Right hindlimb (tissue), 1 donor: ENCODE data around the gene NDUFAF5.

Source experiments
- DNase-seq: peaks from one replicate; pipeline ENCODE4 v3.0.0-alpha.2; 2018

NDUFAF5 gene

DNA sequence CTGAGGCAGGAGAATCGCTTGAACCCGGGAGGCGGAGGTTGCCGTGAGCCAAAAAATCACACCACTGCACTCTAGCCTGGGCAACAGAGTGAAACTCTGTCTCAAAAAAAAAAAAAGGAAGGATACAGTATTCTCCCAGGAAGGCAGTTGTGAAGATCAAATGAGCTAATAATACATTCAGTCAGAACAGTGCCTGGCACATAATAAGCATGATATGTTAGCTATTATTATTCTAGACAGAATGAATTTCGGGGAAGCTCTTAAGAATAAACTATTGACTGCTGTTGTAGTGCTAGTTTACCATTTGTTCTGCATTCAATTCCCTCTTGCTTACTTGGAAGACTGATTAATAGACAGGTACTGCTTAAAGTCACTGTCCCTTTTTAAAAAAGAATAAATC lies 40.6 kb downstream of the NDUFAF5 start:
- no peak for DNase-seq

DNA sequence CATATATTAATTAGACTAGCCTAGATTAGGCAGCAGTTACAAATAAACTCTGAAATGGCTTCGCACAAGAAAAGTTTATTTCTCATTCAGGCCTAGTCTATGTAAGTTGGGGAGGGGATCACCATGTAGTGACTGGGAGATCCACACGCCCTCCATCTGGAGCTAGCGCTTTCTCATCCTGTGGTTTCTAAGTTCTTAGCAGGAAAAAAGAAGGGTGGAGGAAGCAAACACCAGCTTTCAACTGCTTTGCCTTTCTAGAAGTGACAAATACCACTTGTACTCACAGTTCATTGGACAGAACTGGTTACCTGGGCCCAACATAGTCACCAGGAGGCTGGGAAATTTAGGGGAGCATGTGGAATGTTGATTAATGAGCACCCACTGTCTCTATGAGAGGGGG lies 46.6 kb downstream of the NDUFAF5 start:
- DNase-seq: no peak

DNA sequence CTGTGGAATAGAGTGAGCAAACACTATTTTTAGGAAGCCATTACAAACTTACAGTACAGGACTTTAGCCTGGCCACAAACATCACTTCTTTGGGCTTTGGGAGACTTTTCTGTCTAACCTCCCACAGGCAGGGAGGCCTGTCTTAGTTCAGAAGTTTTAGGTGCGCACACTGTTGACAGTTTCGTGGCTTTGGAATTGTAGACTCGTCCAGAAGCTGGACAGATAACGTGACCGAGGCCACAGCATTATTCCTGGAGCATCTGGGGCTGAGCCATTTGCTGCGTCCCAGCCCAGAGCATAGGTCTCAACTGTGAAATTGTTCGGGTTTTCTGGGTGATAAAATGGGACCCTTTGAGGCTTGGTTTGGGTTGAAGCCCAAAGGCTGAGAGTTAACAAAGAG lies 53.8 kb downstream of the NDUFAF5 start:
- no peak for DNase-seq

DNA sequence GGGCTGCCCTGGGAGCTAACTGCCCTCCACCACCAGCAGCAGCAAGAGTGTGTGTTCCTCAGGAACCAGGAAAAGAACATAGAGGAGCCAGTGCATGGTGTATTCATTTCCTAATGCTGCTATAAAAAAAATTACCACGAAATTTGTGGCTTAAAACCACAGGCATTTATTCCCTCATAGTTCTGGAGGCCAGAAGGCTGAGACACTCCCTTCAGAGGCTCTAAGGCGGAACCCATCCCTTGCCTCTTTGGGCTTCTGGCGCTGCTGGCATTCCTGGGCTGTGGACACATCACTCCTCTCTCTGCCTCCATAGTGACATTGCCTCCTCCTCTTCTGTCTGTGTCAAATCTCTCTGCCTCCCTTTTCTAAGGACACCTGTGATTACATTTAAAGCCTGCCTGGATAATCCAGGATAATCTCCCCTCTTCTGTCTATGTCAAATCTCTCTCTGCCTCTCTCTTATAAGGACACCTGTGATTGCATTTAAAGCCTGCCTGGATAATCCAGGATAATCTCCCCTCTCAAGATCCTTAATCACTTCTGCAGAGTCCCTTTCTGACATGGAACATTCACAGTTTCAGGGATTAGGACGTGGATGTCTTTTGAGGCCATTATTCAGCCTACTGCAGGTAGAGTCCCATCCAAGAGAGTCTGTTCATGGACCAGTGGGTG lies 54.7 kb downstream of the NDUFAF5 start:
- no peak for DNase-seq

DNA sequence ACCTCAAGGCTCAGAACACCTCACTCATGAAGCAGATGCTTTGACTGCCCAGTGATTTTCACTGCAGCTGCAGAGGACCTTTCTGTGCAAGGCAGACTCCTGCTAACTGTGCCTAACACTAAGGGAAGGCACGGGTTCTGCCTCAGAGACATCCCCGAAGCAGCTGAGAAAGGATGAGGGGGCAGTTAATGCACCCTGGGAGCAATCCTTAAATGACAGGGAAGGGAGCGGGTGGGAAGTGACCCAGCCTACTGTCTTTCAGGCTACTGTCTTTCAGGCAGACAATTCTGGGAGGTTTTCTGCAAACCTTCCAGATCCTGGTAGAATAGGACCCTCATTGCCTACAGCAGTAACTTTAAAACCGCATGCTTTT lies 55.3 kb downstream of the NDUFAF5 start:
- no peak for DNase-seq

DNA sequence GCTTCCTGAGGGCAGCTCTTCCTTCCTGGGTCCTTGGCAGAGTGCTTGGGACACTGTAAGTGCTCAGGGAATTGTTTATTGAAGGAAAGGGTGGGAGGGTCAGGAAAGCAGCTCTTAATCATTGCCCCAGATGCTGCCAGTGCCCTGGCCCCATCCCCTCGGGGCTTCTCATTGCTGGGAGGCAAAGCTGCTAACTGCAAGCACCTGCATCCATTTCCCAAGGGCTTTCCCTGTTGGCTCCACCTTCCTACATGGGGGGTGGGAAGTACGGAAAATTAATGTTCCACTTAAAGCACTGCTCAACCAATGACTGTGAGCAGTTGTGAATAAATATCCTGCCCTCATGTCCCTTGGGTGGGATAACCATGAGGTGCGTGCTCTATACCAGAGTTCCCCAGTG lies 56.4 kb downstream of the NDUFAF5 start:
- DNase-seq: no peak

DNA sequence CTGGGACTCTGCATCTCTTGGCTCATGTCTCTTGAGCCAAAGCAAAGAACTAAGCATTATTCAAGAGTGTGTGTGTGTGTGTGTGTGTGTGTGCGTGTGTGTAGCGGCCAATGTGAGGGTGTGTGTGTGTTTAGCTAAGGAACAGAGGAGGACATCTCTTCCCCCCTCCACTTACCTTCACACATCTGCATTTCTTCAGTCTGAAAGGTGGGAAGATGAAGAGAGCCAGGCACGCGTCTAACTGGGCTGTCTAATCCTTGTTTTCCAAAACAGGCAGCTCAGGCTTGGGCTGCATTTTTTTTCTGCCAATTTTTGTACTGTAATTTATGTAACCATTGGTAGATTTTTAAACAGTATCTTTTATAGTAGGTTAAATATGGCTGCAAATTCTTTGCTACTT lies 59.5 kb downstream of the NDUFAF5 start:
- DNase-seq: no peak

DNA sequence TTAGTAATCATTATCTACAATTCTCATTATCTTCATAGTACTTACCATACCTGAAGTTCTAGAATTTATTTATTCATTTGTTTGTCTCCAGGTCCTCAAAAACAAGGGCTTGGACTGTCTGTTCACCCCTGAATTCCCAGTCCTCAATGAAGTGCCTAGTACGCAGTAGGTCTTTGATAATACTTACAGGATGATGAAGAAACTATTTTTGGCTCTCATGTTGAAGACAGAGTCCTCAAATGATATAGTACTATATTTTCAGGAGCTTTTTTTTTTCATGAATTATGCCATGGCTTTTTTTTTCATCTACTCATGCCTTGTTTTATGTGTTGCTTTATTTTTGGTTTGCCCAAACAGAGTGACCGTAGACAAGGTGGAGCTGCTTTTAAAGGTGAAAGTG lies 66.5 kb downstream of the NDUFAF5 start:
- no peak for DNase-seq

DNA sequence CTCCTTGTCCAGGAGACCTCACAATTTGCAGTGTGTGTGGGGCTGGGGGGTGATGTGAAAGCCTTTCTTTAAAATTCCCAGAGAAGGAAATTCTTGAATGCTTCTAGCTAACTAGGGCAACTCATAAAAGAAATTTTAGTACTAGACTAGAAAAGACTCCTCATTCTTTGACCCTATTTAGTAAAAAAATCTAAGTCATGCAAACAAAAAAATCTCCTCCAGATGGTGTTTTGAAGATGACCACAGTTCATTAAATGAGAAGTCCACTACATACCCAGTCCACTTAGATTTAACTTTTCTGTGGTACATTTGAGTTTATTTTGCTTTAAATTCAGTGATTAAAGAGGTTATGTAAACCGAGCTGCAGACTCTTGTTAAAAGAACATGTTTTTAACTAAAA lies 67.5 kb downstream of the NDUFAF5 start:
- no peak for DNase-seq

DNA sequence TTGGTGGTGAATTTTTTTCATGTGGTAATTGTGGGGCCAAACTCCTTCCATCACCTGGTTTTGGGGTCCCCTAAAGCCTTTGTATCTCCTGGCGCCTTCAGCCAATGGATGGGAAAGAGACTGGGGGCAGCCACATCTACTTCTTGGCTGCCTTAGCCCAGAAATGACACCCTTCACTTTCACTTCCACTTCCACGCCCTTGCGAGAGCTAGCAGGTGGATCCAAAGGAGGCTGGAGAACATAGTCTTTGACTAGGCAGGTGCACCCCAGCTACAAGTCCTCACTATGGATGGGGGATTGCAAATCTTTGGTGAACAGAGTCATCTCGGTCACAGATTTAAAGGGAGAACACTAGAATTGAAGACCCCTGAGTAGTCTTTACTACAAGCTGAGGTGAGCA lies 70.8 kb downstream of the NDUFAF5 start:
- no peak for DNase-seq

DNA sequence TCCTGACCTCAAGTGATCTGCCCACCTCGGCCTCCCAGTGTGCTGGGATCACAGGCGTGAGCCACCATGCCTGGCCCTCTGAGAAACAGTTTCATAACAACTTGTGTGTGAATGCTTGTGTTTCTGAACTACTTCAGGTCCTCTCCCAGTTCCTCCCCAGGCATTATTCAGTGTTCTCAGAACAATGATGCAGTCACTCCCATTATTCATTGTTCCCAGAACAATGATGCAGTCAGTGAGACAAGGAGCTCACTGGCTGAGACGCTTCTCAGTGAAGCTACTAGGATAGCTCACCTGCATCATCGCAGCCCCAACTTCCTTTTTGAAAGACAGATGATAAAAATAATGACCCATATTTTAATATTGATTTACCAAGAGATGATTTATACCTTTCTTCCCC lies 71.5 kb downstream of the NDUFAF5 start:
- no peak for DNase-seq

DNA sequence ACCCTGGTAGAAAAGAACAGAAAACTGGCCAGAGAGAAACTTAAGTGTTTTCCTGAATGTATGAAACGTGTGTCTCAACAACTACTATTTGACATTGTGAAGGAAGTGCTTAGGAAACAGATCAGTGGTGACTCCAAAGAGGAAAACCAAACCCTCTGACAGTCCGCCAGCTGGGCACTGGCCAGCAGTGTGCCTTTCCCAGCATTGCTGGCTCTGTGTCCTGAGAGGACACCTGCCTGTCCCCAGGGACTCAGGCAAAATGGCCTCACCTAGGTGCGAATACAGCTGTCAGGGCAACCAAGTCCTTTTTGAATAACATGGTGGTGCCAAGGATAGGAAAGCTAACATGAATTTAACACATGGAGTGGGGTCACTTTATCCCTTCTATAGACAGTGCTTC lies 72.5 kb downstream of the NDUFAF5 start:
- DNase-seq: peak; percentile 30

DNA sequence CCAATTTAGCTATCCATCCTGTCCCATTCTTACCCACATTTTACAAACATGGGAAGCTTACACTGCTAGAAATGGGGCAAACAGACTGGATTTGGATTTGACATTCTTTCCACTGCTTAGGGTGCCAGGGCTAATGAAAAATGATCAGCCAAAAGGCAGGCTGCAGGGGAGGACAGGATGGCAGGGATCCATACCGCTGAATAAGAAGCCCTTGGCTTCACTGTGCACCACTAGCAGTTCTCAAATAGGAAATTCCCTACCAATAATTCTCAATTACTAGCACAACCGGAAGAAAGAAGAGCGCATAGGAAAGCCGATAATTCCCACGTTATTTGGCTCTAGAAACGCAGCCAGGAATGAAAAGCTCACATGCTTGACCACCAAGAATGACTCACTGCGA lies 73.1 kb downstream of the NDUFAF5 start:
- peak; percentile 34 for DNase-seq

DNA sequence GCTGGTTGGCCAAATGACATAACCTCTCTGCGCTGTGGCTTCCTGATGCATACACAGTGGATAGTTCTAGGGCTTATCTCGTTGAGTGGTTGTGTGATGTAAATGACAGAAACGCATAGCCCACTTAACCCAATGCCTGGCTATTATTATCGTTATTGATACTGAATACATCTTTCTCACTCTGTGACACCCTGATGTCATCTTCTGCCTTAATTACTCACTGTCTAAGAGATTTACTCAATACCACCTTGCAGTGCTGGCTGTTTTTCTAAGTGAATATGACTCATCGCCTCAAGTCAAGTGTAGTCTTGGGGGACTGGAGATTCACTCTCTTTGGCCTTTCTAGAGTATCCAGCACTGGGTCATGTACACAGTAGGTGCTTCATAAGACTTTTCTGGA lies 73.6 kb downstream of the NDUFAF5 start:
- no peak for DNase-seq

DNA sequence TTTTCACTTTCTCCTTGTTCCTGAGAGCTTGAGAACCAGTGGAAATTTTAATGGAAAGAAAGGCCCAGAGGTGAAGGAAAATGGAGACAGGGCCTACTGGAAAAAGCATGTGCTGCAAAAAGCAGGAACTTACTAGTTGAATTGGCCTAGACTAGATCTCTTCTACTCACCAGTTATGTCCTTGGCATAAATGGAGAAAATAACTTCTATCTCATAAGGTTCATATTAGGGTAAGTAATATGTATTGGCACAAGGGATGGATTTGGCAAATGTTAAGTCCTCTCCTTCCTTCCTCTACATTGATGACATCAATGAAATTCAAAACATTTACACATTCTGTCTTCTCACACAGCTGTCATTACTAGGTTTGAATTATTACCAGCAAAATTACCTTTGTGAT lies 74.0 kb downstream of the NDUFAF5 start:
- no peak for DNase-seq

DNA sequence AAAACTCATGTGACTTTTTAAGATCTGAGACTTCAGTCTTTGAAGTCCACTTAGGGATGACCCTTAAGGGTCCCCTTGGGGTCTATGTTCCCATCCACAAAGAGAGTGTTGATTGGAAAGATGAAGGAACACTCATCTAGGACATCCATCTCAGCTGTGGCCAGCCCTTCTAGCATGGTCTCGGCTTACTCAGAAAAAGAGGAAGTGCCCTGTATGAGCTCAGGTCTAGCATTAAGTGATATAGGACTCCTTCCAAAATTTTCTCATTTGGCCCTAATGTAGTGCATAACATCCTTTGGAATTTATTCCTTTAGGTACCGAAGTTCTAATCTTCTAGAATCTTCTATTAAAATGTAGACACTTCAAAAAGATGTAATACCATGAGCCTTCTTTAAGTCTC lies 77.4 kb downstream of the NDUFAF5 start:
- no peak for DNase-seq

DNA sequence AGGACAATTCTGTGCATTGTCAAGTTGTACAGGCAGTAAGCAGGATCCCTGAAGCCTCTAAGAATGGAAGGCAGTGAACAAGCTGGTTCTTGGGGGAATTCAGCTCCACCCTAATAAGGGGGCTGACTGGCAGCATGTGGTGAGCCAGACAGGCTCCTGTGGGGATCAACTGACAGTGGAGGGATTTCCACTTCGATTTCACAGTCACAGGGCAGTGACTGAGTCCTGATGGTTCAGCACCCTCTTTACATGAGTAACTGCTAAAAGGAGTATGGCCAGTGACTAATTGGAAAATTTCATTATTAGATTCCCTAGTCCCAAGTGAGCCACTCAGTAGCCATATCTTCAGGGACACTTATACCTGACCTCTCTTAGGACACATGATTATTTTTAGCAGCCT lies 78.4 kb downstream of the NDUFAF5 start:
- DNase-seq: no peak

DNA sequence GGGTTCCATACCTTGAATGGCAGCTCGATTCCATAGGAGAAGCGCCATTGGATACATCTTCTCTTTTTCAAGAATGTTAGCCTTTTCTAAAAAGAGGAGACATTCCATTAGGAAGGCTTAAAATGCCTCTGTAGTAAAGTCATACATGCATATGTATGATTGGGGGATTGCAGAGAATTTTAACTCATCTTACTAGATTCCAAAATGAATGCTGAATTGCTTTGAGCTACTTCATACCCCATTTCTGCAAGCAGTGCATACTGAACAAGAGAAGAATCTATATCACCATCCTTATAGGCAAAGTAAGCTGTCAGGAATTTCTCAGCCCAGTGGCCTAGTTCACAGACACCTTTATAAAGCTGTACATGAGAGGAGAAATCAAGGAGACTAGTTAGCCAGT lies 80.3 kb downstream of the NDUFAF5 start:
- DNase-seq: no peak

DNA sequence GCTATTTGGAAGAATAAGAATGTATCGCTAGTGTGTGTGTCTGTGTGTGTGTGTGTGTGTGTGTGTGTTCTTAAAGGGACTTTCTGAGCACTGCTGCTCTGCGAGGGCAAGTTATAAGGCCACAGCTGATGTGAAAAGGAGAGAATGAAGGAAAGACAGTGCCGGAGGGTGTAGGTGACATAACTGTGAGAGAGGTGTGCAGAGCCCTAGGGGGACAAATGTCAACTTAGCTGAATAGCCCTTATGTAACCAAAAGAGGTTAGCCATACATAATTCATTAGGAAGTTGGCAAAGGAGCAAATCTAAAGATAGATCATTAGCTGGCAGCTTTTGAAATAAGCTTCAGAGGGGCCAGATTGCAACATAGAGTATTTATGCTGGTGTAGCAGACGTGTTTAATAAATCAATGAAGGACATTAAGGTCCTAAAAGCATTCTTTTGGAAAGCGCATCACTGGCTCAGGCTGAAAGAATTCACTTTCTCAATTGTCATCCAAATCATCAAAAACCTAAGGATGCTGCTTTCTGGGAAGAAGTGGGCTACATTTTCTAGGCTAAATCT lies 81.0 kb downstream of the NDUFAF5 start:
- DNase-seq: peak; percentile 28

DNA sequence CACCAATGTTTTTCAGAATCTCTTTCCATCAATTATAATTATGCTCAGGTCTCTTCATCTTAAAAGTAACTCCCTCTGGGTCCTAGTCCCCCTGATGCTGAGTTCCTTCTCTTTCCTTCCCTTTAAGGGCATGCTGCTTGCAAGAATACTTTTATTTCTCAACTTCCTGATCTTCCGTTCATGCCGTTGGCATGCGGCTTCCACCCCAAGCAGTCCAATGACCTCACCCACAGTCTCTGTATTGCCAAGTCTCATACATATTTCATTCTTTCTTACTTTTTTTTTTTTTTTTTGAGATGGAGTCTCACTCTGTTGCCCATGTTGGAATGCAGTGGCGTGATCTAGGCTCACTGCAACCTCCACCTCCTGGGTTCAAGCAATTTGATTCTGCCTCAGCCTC lies 83.5 kb downstream of the NDUFAF5 start:
- no peak for DNase-seq

DNA sequence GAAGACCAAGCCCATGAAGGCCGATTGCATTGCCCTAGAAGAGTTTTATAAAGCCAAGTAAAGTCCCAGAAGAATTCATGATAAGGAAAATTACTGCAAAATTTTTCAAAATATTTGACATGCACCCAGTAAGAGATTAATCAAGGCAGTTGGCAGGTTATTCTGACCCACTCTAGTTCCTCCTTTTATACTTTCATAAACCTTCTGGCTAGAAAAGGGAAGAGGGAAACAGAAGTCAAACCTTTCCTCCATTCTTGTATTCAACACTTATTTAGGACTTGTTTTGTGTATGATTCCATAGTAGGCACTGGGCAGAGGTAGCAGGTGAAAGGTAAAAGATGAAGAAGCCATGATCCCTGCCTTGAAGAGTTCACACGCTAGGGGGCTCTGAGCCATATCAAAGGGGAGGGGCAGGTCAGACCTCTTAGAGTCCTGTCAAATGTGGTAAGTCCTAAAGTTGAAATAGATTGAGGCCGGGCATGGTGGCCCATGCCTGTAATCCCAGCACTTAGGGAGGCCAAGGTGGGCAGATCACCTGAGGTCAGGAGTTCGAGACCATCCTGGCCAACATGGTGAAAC lies 85.4 kb downstream of the NDUFAF5 start:
- DNase-seq: no peak
